Spinal cord (tissue), 10 donors: ENCODE measurements around the gene HERPUD2. TPM values are rescaled to one million over a fixed set of nuclear protein-coding genes. Genes with fewer than 3 reads are reported as not detected.
A peak's percentile ranks its signal among the peaks of the same experiment; 100 is the strongest.
"Not testable (repeated sequence)": the region's sequence is repeated elsewhere in the genome, so short reads cannot be mapped to it uniquely, and the experiment has no call there.

Experiments
- DNase-seq, 6 donors: peaks; one replicate each; pipeline versions ENCODE4 v3.0.0 to v3.0.0-alpha.2; 2013 to 2015; ENCODE audit warnings: low spot score in 6 of 6, low read depth in 4 of 6
- H3K27ac ChIP-seq: one replicate; pipeline ENCODE4 v1.5.1; 2013; ENCODE audit warnings: low read depth, low read length, control low read depth
- H3K27me3 ChIP-seq: one replicate; pipeline ENCODE4 v1.6.1; 2013; ENCODE audit warnings: low read length; ENCODE audit not compliant: control insufficient read depth, insufficient read depth
- H3K36me3 ChIP-seq: one replicate; pipeline ENCODE4 v1.6.1; 2013; ENCODE audit warnings: low read length; ENCODE audit not compliant: control insufficient read depth, insufficient read depth
- H3K4me1 ChIP-seq: one replicate; pipeline ENCODE4 v1.6.1; 2013; ENCODE audit warnings: low read length; ENCODE audit not compliant: control insufficient read depth, insufficient read depth
- H3K4me3 ChIP-seq: one replicate; pipeline ENCODE4 v1.5.1; 2013; ENCODE audit warnings: low read depth, low read length, control low read depth
- H3K9me3 ChIP-seq: one replicate; pipeline ENCODE4 v1.6.1; 2013; ENCODE audit warnings: low read length; ENCODE audit not compliant: control insufficient read depth, insufficient read depth
- WGBS: methylation state at CpG from one replicate; pipeline ENCODE4 v1.1.5; 2013; ENCODE audit warnings: missing lambda C conversion rate; ENCODE audit not compliant: insufficient coverage; 5-methylcytosine and 5-hydroxymethylcytosine counted together
- polyA plus RNA-seq, 2 donors: library from polyadenylated mRNA; unstranded; fragments of 120-200 nt; gene quantifications; one replicate each; pipeline ENCODE4 v1.2.1, GENCODE V29; 2013; ENCODE audit not compliant: insufficient read length in 2 of 2
- total RNA-seq, 2 donors: library from RNA; depleted of rRNA in 1 of 2; stranded (reverse); fragments of 120-200 nt in 1 of 2; fragments of >200 nt in 1 of 2; gene quantifications; one replicate each; pipeline versions ENCODE4 v1.2.3 to v1.2.4, GENCODE V29; 2013 to 2014
- donor health status: healthy.

HERPUD2 gene
- total and polyA plus RNA-seq, 4 donors: 21.4 to 28.7 (median 23.4) TPM

- no peaks in the 10 kb centered on the region for H3K4me1 ChIP-seq
- no peaks in the 10 kb centered on the region for H3K9me3 ChIP-seq
- WGBS: no CpG with 5 or more reads among the region's 1 CpG
- H3K36me3 ChIP-seq: peaks cover 3% of the 10 kb centered on the region
- DNase-seq: no peak
- no peak overlapping the region for H3K27ac ChIP-seq
- no peaks in the 10 kb centered on the region for H3K27me3 ChIP-seq
- H3K4me3 ChIP-seq: no peak overlapping the region
Measured at GRCh38 chr7:35701287-35701900, 6.5 kb upstream of the HERPUD2 start.

GRCh38 chr7:35700865-35701264, 5.9 kb upstream of the HERPUD2 start:
- H3K27me3 ChIP-seq: no peaks in the 10 kb centered on the region
- H3K27ac ChIP-seq: no peak overlapping the region
- no peak overlapping the region for H3K4me3 ChIP-seq
- no peaks in the 10 kb centered on the region for H3K9me3 ChIP-seq
- no peaks in the 10 kb centered on the region for H3K4me1 ChIP-seq
- H3K36me3 ChIP-seq: peaks cover 3% of the 10 kb centered on the region
- no CpG with 5 or more reads among the region's 2 CpGs for WGBS
- no peak for DNase-seq

- Histone ChIP-seq H3K4me1 (peaks cover 3% of the 10 kb centered on the region), H3K27ac (no peak overlapping the region), H3K4me3 (no peak overlapping the region), H3K27me3 (no peaks in the 10 kb centered on the region), H3K9me3 (no peaks in the 10 kb centered on the region), H3K36me3 (peaks cover 3% of the 10 kb centered on the region)
- no peak for DNase-seq
Measured at GRCh38 chr7:35700333-35700732, 5.4 kb upstream of the HERPUD2 start.

- Histone ChIP-seq H3K36me3 (peaks cover 3% of the 10 kb centered on the region), H3K27me3 (no peaks in the 10 kb centered on the region), H3K9me3 (no peaks in the 10 kb centered on the region), H3K4me1 (peaks cover 5% of the 10 kb centered on the region), H3K4me3 (no peak overlapping the region), H3K27ac (no peak overlapping the region)
- DNase-seq: peak in 1 of 6 donors; percentile 13
- WGBS: no CpG with 5 or more reads among the region's 2 CpGs
Measured at GRCh38 chr7:35699796-35700305, 4.9 kb upstream of the HERPUD2 start.

- not testable (repeated sequence) for DNase-seq, H3K27me3 ChIP-seq, H3K9me3 ChIP-seq, H3K4me3 ChIP-seq, H3K36me3 ChIP-seq, H3K27ac ChIP-seq
- peaks cover 16% of the 10 kb centered on the region for H3K4me1 ChIP-seq
- WGBS: 86% methylated on average over 1 of the region's 3 CpGs
Measured at GRCh38 chr7:35698382-35698781, 3.4 kb upstream of the HERPUD2 start.

- H3K4me1 ChIP-seq: peaks cover 17% of the 10 kb centered on the region
- H3K4me3 ChIP-seq: no peak overlapping the region
- H3K36me3 ChIP-seq: peaks cover 3% of the 10 kb centered on the region
- WGBS: 90% methylated on average over 7 of the region's 10 CpGs
- H3K9me3 ChIP-seq: no peaks in the 10 kb centered on the region
- no peak overlapping the region for H3K27ac ChIP-seq
- DNase-seq: no peak
- H3K27me3 ChIP-seq: no peaks in the 10 kb centered on the region
Measured at GRCh38 chr7:35697414-35698175, 2.7 kb upstream of the HERPUD2 start.

- DNase-seq: no peak
- Histone ChIP-seq H3K9me3 (no peaks in the 10 kb centered on the region), H3K36me3 (peaks cover 3% of the 10 kb centered on the region)
Measured at GRCh38 chr7:35695987-35696386, 1.1 kb upstream of the HERPUD2 start.

GRCh38 chr7:35695473-35695850, 527 bp upstream of the HERPUD2 start:
- H3K27ac ChIP-seq: peak overlapping the region; percentile 86
- 10% methylated on average over 2 of the region's 10 CpGs for WGBS
- H3K36me3 ChIP-seq: peaks cover 3% of the 10 kb centered on the region
- H3K9me3 ChIP-seq: no peaks in the 10 kb centered on the region
- DNase-seq: peak in 1 of 6 donors; percentile 12
- peaks cover 20% of the 10 kb centered on the region for H3K4me1 ChIP-seq
- H3K27me3 ChIP-seq: no peaks in the 10 kb centered on the region
- H3K4me3 ChIP-seq: peak overlapping the region; percentile 85

More at GRCh38 chr7:35695987-35696386, 1.1 kb upstream of the HERPUD2 start:
- Histone ChIP-seq H3K27ac (no peak overlapping the region), H3K4me1 (peaks cover 20% of the 10 kb centered on the region), H3K4me3 (peak overlapping the region; percentile 85), H3K27me3 (no peaks in the 10 kb centered on the region)
- 88% methylated on average over 3 of the region's 7 CpGs for WGBS

GRCh38 chr7:35694161-35694783, 663 bp downstream of the HERPUD2 start:
- H3K36me3 ChIP-seq: peaks cover 3% of the 10 kb centered on the region
- WGBS: under 1% methylated on average over 41 of the region's 41 CpGs
- peaks cover 20% of the 10 kb centered on the region for H3K4me1 ChIP-seq
- peak overlapping the region; percentile 85 for H3K4me3 ChIP-seq
- DNase-seq: peak in 3 of 6 donors; percentile 1 to 29 (median 17)
- no peaks in the 10 kb centered on the region for H3K9me3 ChIP-seq
- H3K27me3 ChIP-seq: no peaks in the 10 kb centered on the region
- H3K27ac ChIP-seq: peak overlapping the region; percentile 86
